ENCODE results near the gene RCAN3. TPM values are rescaled to one million over a fixed set of nuclear protein-coding genes. Genes with fewer than 3 reads are reported as not detected.

The RCAN3 gene
- total RNA-seq, 1 experiment from 2014 or later, result 17.5 TPM

- no peak for ATAC-seq
These were observed 41.6 kb downstream of the RCAN3 start for GRCh38 chr1:24544239-24544638.

DNA sequence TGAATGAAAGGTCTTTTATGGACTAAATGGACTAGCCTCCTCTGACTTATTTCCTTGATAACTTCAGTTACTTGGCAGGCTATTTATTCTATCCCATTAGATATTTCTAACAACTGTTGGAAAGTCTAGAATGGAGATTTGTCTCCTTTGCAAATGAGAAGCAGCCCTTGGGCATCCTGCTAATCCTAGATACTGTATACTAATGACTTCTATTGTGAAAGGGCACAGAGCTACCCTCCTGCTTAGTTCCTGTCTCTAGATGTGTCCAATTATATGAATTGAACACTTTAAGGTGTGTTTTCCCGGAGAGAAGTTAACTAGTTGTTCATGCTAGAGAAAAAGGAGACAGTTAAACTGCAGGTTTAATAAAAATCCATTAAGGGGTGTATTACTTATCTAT is 43.0 kb downstream of the RCAN3 start:
- H3K4me1 ChIP-seq (ENCODE audit: control insufficient read depth, insufficient read depth, low read length), result peaks cover 11% of the 10 kb centered on the region
- no TSS peak for BruUV-seq (replicated peaks)
- ATAC-seq, result no peak
- H3K27me3 ChIP-seq (ENCODE audit: control insufficient read depth, insufficient read depth, low read length), result no peaks in the 10 kb centered on the region
- no peak overlapping the region for H3K27ac ChIP-seq (ENCODE audit: low read length)
- H3K4me3 ChIP-seq (ENCODE audit: low read depth in 2 of 2, low read length in 2 of 2), result no peak overlapping the region
- no peaks in the 10 kb centered on the region for H3K36me3 ChIP-seq (ENCODE audit: control insufficient read depth, insufficient read depth, low read length)
- no peak for TF ChIP-seq REST (IDR thresholded peaks at IDR 0.05; ENCODE audit: insufficient read depth in 1 of 2, low read depth in 2 of 2, low read length in 1 of 2)
- no peak for TF ChIP-seq CTCF (IDR thresholded peaks at IDR 0.05)
- no peak for TF ChIP-seq TCF7L2 (IDR thresholded peaks at IDR 0.05; ENCODE audit: low read depth, low read length)
- TF ChIP-seq POLR2AphosphoS5 (IDR thresholded peaks at IDR 0.05; ENCODE audit: low read depth, low read length), result no peak
- TF ChIP-seq SIN3A (IDR thresholded peaks at IDR 0.05; ENCODE audit: borderline replicate concordance, insufficient read depth, low read depth, low read length), result no peak
- ChIA-PET CTCF (interaction anchor here (1.6 kb wide), 1 partner anchor 27 kb away, joined by 4 read pairs; no protein-coding TSS in a partner anchor), POLR2A (no interaction called here)
- no peaks in the 10 kb centered on the region for H3K9me3 ChIP-seq (ENCODE audit: control insufficient read depth, insufficient read depth, low read depth, low read length)
- in situ Hi-C loops (cut with HindIII; ENCODE audit: low pct_unique_long_range_greater_than_20kb, low sequenced_read_pairs) (no loop called here), intact Hi-C loops (cut with micrococcal nuclease; ENCODE audit: unreplicated experiment) (no loop called here)
- DNase-seq (ENCODE audit: low read depth, low spot score), result no peak

More at GRCh38 chr1:24544239-24544638, 41.6 kb downstream of the RCAN3 start:
- no peak overlapping the region for H3K27ac ChIP-seq (ENCODE audit: low read length)
- intact Hi-C loops (cut with micrococcal nuclease; ENCODE audit: unreplicated experiment), result loop anchor here (5.0 kb wide), 1 partner anchor 93 kb away; no protein-coding TSS in a partner anchor
- in situ Hi-C loops (cut with HindIII; ENCODE audit: low pct_unique_long_range_greater_than_20kb, low sequenced_read_pairs), result no loop called here
- H3K36me3 ChIP-seq (ENCODE audit: control insufficient read depth, insufficient read depth, low read length), result no peaks in the 10 kb centered on the region
- no peak for DNase-seq (ENCODE audit: low read depth, low spot score)
- peaks cover 23% of the 10 kb centered on the region for H3K4me1 ChIP-seq (ENCODE audit: control insufficient read depth, insufficient read depth, low read length)
- POLR2A ChIA-PET, result no interaction called here
- no peaks in the 10 kb centered on the region for H3K9me3 ChIP-seq (ENCODE audit: control insufficient read depth, insufficient read depth, low read depth, low read length)
- no peaks in the 10 kb centered on the region for H3K27me3 ChIP-seq (ENCODE audit: control insufficient read depth, insufficient read depth, low read length)
- no peak overlapping the region for H3K4me3 ChIP-seq (ENCODE audit: low read depth in 2 of 2, low read length in 2 of 2)
- TF ChIP-seq CTCF (IDR thresholded peaks at IDR 0.05), result no peak
- TF ChIP-seq POLR2AphosphoS5 (IDR thresholded peaks at IDR 0.05; ENCODE audit: low read depth, low read length), result no peak
- TF ChIP-seq REST (IDR thresholded peaks at IDR 0.05; ENCODE audit: insufficient read depth in 1 of 2, low read depth in 2 of 2, low read length in 1 of 2), result no peak
- no peak for TF ChIP-seq TCF7L2 (IDR thresholded peaks at IDR 0.05; ENCODE audit: low read depth, low read length)
- no peak for TF ChIP-seq SIN3A (IDR thresholded peaks at IDR 0.05; ENCODE audit: borderline replicate concordance, insufficient read depth, low read depth, low read length)
- CTCF ChIA-PET, result no interaction called here
- no TSS peak for BruUV-seq (replicated peaks)
